Hepatic stellate cell (primary cell): Measurements from ENCODE around the gene POLG2.
A peak's percentile ranks its signal among the peaks of the same experiment; 100 is the strongest.

ENCODE experiments used
- DNase-seq: peaks from one replicate; pipeline ENCODE4 v3.0.0; 2011; ENCODE audit warnings: low spot score

POLG2 gene

GRCh38 chr17:64496786-64497564 is at the start of gene POLG2:
TSS of gene POLG2 (minus strand) at chr17:64497054. CDS start at chr17:64496968, 86 bp downstream.
- DNase-seq, result peak; percentile 91

DNA sequence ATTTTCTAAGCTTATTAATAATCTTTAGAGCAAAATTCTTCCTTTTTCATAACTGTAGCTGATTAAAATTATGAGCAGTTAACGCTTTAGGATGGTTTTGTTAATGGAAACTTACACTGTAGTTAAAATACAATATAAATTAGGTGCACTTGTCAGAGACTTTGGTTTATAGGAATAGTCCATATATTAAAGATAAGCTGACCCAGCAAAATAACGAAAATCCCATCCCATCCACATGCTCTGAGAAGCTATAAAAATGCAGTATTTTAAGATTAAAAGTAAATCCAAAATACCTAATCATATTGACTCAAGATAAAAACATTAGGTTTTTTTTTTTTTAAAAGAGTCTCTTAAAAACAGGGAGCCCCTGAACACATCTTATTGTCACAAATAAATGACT is 47.9 kb upstream of the POLG2 start:
- DNase-seq, result no peak

GRCh38 chr17:64540118-64540776 is 43.4 kb upstream of the POLG2 start:
- DNase-seq, result no peak

DNA sequence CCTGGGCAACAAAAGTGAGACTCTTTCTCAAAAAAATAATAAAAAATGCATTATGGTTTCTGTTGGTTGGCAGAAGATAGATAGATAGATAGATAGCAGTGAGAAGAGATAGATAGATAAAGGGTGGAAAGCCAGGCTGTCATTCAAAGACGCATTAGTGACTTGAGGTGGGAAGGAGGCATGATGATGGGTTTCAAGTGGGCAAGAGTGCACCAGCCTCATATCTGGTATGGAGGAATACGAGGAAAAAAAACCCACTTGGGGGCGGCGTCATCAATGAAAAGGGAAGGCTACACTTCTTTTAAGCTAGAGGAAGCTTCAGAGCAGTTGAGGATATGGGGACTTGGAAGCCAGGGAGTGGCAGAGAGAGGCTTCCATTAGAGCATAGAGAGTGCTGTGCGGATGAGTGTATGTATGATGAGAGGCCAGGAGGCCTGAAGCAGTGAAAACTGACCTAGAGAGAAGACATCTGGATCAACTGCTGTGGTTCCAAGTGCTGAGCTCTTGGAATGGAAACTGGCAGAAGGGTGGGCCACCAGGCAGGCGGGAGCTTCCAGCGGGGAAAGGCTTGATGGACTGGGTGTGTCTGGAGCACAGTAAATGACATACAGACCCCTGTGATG is 41.8 kb upstream of the POLG2 start:
- DNase-seq, result no peak

- no peak for DNase-seq
These were observed 40.6 kb upstream of the POLG2 start for GRCh38 chr17:64537488-64537887.

DNA sequence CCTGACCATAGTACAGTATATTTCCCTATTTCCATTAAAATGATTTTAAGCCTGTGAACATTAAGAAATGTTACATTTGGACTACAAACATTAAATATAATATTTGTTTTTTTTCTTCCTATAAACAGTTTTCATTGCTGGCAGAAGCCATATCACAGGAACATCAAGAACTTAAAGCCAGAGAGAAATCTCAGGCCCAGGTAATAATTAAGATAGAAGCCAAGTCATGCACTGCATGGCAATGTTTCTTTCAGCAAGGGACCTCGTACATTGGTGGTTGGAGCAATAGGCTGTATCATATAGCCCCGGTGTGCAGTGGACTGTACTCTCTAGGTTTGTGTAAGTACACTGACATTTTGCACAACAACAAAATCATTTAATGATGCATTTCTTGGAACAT is 40.1 kb upstream of the POLG2 start:
- DNase-seq, result no peak

- DNase-seq, result no peak
These were observed 38.5 kb upstream of the POLG2 start for GRCh38 chr17:64535357-64535756.

GRCh38 chr17:64534187-64534586 is 37.3 kb upstream of the POLG2 start:
- DNase-seq, result no peak

DNA sequence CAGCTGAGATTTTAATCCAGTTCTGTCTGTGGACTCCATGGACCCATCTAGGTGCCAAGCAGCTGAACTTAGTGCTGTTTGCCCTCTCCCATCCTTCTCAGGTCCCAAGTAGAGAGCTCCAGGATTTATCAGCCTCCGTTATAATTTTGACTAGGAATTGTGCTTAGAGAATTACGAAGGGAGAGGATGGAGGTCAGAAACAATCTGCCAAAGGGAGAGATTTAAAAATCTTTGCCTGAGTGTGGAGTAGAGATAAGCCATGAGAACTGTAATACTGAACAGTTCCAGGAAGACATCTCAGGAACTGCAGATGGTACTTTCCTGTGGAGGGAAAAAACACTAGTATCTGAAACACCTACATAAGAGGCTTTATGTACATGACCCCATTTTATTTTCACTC is 36.9 kb upstream of the POLG2 start:
- no peak for DNase-seq

- no peak for DNase-seq
These were observed 35.6 kb upstream of the POLG2 start for GRCh38 chr17:64532409-64532808.

- no peak for DNase-seq
These were observed 35.1 kb upstream of the POLG2 start for GRCh38 chr17:64531955-64532371.

DNA sequence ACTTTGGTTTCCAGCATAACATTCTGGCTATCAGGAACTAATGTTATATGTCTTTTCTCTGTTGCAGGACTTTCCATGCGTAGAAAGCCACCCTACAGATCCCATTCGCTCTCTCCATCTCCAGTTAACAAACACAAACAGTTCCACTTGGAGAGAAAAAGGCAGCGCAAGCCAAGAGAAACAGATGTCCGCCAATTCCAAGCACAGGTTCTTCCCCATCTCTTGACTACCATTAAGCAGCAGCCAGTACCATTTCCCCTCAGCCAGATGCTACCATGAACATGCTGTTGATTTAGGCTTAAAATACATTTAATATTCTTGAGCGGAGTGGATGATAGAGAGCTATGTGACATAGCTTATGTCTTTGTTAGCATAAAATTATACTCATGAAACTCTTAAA is 32.4 kb upstream of the POLG2 start:
- DNase-seq, result no peak

DNA sequence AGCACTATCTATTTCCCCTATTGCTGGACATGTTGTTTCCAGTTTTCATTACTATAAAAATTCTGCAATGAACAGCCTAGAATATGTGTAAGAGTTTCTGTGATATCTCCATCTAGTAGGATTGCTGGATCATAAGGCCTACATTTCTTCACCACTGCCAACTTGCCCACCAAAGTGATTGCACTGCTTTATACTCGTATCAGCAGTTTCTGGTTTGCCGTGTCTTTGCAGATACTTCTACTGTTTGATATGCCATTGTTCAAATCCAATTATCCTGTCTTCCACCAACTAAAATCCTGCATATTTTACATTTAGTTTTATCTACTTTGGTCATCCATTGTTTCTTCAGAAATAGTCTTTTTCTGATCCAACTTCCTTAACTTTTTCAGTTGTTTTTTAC is 31.1 kb upstream of the POLG2 start:
- DNase-seq, result no peak

- DNase-seq, result no peak
These were observed 23.5 kb upstream of the POLG2 start for GRCh38 chr17:64520359-64520758.

GRCh38 chr17:64519601-64520000 is 22.7 kb upstream of the POLG2 start:
- DNase-seq, result no peak

GRCh38 chr17:64515829-64516228 is 19.0 kb upstream of the POLG2 start:
- no peak for DNase-seq

GRCh38 chr17:64515419-64515818 is 18.6 kb upstream of the POLG2 start:
- DNase-seq, result no peak

DNA sequence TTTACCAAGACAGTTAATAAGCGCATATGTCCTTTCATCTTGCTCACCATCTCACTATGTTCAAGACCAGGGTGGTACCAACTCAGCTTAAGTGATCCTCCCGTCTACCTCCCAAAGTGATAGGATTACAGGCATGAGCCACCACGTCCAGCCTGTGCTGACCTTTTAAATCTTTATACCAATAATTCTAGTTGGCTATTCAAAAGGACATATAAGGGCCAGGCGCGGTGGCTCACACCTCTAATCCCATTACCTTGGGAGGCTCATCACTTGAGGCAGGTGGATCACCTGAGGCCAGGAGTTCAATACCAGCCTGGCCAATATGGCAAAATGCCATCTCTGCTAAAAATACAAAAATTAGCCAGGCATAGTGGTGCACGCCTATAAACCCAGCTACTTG is 12.3 kb upstream of the POLG2 start:
- DNase-seq, result no peak

DNA sequence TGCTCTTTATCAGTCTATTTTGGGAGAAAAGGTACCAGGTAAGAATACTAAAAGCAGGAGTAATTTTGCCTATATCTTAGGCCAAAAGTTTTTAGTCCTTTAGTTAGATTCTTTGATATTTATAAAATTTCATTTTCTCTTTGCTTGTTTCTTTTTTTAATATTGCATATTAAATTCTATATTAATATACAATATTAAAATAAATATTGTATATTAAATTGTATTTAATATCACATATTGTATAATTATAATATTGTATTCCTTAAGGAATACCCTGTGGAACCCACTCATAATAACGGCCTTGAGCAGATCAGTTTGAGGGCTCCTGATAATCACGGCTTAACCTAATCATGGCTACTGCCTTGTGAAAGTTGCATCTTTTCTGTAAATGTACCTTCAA is 11.8 kb upstream of the POLG2 start:
- no peak for DNase-seq

DNA sequence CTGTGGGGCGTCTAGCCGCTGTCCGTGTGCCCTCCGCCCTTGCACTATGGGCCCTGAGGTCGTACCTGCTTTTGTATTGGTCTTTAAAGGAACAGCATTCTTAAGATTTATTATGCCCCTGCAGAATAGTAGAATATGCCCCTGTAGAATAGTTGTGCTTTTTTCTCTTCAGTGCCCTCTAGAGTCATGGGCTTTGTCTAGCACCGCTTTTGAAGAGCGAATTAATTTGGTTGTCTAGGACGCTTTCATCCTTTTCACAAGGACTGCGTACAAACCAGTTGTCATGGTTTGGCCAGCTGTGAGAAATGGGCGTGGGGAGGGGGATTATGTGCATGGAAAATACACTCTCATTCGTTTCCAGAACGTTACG is 10.5 kb upstream of the POLG2 start:
- DNase-seq, result peak; percentile 68

DNA sequence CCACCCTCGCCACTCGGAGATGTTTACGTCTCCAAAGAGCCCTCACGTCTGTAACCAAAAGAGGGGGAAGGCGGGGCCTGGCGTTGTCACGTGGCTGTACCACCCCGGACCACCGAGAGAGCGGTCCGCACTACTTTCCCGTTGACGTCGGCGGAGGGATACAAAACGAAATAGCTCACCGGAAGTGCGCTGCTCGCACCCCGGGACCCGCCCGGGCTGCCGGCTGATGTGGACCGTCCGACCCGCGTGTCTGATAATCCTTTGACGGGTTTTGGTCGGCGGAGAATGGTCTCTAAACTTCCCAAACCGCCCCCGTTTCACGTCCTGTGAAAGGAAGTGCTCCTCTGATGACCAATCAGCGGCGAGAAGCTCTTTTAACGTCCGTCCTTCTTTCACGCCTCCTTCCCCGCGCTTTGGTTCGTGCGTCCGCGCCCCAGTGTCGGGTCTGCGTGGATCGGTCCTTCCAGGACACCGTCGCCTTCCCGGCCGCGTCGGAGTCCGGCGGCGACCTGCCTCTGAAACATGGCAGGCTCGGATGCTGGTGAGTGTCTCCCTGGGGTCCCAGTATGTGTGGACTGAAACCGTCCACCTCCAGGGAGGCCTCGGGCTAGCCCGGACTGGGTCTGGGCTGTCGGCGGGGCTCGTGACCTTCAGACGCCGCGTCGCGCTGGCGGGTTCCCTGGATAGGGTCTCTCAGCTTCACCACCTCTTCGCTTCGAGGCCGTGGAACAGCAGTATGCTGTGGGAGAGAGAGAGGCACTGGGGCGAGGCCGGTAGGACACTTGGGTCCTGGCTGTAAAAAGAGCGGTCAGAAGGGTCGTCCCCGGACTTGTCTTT is 9.9 kb upstream of the POLG2 start, which contains the start of gene CEP95:
Gene CEP95, plus strand, starts transcription at position 402 of the 837 bp plus-strand sequence. Its CDS starts 121 bp downstream, at position 523.
- DNase-seq, result peak; percentile 92

GRCh38 chr17:64506201-64506575 is 9.3 kb upstream of the POLG2 start, which contains the start of gene DDX5:
TSS of gene DDX5 (minus strand) at chr17:64506289. CDS start at chr17:64506119, 170 bp downstream.
- peak; percentile 89 for DNase-seq
